ENCODE measurements around the gene DCBLD1. TPM values are rescaled to one million over a fixed set of nuclear protein-coding genes. Genes with fewer than 3 reads are reported as not detected.

Gene DCBLD1
- total RNA-seq, 1 donor = 29.7 TPM

DNA sequence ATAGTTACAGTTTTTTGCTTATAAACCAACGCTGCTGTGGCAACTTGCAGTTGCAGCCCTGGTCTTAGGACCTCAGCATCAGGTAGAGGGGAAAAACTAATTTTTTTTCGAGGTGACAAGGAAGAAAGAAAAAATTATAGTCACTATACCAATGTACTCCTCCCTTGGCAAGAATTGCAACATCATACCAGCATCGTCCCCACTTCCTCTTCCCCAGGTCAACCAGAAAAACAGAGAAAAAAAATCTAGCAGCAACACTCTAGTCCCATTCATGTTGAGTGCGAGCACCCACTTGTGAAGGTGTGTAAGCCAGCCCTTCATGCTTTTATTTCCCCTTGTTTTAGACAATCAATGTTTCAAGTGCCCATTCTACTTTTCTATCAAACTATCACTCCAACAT, 13.1 kb upstream of the DCBLD1 start:
- peaks cover 4% of the 10 kb centered on the region for H3K4me1 ChIP-seq (ENCODE audit: insufficient read depth, low read length)
- H4K20me1 ChIP-seq (ENCODE audit: insufficient read depth, low read length) = no peaks in the 10 kb centered on the region
- TF ChIP-seq, protein P1, sequence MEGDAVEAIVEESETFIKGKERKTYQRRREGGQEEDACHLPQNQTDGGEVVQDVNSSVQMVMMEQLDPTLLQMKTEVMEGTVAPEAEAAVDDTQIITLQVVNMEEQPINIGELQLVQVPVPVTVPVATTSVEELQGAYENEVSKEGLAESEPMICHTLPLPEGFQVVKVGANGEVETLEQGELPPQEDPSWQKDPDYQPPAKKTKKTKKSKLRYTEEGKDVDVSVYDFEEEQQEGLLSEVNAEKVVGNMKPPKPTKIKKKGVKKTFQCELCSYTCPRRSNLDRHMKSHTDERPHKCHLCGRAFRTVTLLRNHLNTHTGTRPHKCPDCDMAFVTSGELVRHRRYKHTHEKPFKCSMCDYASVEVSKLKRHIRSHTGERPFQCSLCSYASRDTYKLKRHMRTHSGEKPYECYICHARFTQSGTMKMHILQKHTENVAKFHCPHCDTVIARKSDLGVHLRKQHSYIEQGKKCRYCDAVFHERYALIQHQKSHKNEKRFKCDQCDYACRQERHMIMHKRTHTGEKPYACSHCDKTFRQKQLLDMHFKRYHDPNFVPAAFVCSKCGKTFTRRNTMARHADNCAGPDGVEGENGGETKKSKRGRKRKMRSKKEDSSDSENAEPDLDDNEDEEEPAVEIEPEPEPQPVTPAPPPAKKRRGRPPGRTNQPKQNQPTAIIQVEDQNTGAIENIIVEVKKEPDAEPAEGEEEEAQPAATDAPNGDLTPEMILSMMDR (IDR thresholded peaks at IDR 0.05; ENCODE audit: extremely low read depth, low read depth, low read length) = no peak
- no peak overlapping the region for H3K4me3 ChIP-seq (ENCODE audit: insufficient read depth, low read length)
- H3K79me2 ChIP-seq (ENCODE audit: insufficient read depth, low read length) = no peaks in the 10 kb centered on the region
- H3K4me2 ChIP-seq (ENCODE audit: insufficient read depth, low read length) = no peak overlapping the region
- no peak for DNase-seq (ENCODE audit: insufficient read length, low spot score, missing footprints)
- no peak overlapping the region for H3K27ac ChIP-seq (ENCODE audit: low read depth, low read length)
- H3K9me3 ChIP-seq (ENCODE audit: low read depth, low read length) = no peaks in the 10 kb centered on the region
- no peaks in the 10 kb centered on the region for H3K36me3 ChIP-seq (ENCODE audit: insufficient read depth, low read length)
- no peaks in the 10 kb centered on the region for H3K27me3 ChIP-seq (ENCODE audit: insufficient read depth, low read length)
- no peak overlapping the region for H2AFZ ChIP-seq (ENCODE audit: low read length)

DNA sequence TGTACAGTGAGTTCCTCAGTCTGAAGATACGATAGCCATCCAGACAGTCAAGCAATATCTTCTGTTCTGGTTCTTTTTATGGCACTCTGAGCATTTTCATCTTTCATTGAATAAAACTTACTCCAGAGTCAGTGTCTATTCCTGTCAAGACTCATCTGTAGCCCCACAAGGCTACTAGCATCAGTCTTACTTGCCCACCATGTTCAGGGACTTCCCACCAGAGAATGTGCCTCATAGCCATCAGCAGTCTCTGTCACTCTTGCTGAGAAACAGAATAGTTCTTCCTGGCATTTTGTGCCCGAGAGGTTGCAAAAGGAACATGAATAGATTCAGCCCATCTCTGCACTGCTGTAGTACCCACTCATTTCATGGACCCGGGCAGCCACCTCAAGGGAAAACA, 12.7 kb upstream of the DCBLD1 start:
- TF ChIP-seq, protein P1 (IDR thresholded peaks at IDR 0.05; ENCODE audit: extremely low read depth, low read depth, low read length) = no peak
- Histone ChIP-seq H3K4me1 (ENCODE audit: insufficient read depth, low read length) (peaks cover under 1% of the 10 kb centered on the region), H2AFZ (ENCODE audit: low read length) (no peak overlapping the region), H3K79me2 (ENCODE audit: insufficient read depth, low read length) (no peaks in the 10 kb centered on the region), H4K20me1 (ENCODE audit: insufficient read depth, low read length) (no peaks in the 10 kb centered on the region), H3K9me3 (ENCODE audit: low read depth, low read length) (no peaks in the 10 kb centered on the region), H3K4me2 (ENCODE audit: insufficient read depth, low read length) (no peak overlapping the region), H3K27ac (ENCODE audit: low read depth, low read length) (no peak overlapping the region), H3K36me3 (ENCODE audit: insufficient read depth, low read length) (no peaks in the 10 kb centered on the region), H3K4me3 (ENCODE audit: insufficient read depth, low read length) (no peak overlapping the region), H3K27me3 (ENCODE audit: insufficient read depth, low read length) (no peaks in the 10 kb centered on the region)
- no peak for DNase-seq (ENCODE audit: insufficient read length, low spot score, missing footprints)

DNA sequence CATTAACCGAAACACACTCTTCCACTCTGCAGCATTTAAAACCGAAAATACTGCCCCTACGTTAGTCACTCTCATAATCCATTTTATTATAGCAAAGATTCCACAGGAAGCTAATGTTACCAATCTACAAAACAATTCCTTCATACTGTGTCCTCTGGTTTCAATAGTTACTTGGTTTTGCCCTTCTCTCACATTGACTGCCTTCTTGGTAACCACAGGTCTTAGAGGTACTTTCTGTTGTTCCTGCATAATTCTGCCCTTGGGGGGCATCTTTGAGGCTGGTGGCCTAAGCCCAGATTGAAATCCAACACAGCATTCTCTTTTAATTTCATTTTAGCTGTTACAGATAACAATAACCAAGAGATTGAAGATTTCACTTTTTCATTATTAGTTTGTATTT, 9.8 kb upstream of the DCBLD1 start:
- no peaks in the 10 kb centered on the region for H3K4me1 ChIP-seq (ENCODE audit: insufficient read depth, low read length)
- H3K27ac ChIP-seq (ENCODE audit: low read depth, low read length) = no peak overlapping the region
- no peaks in the 10 kb centered on the region for H3K36me3 ChIP-seq (ENCODE audit: insufficient read depth, low read length)
- H2AFZ ChIP-seq (ENCODE audit: low read length) = no peak overlapping the region
- TF ChIP-seq, protein P1 (IDR thresholded peaks at IDR 0.05; ENCODE audit: extremely low read depth, low read depth, low read length) = no peak
- H3K4me2 ChIP-seq (ENCODE audit: insufficient read depth, low read length) = no peak overlapping the region
- H4K20me1 ChIP-seq (ENCODE audit: insufficient read depth, low read length) = no peaks in the 10 kb centered on the region
- no peaks in the 10 kb centered on the region for H3K27me3 ChIP-seq (ENCODE audit: insufficient read depth, low read length)
- no peak for DNase-seq (ENCODE audit: insufficient read length, low spot score, missing footprints)
- H3K79me2 ChIP-seq (ENCODE audit: insufficient read depth, low read length) = no peaks in the 10 kb centered on the region
- no peak overlapping the region for H3K4me3 ChIP-seq (ENCODE audit: insufficient read depth, low read length)
- no peaks in the 10 kb centered on the region for H3K9me3 ChIP-seq (ENCODE audit: low read depth, low read length)

DNA sequence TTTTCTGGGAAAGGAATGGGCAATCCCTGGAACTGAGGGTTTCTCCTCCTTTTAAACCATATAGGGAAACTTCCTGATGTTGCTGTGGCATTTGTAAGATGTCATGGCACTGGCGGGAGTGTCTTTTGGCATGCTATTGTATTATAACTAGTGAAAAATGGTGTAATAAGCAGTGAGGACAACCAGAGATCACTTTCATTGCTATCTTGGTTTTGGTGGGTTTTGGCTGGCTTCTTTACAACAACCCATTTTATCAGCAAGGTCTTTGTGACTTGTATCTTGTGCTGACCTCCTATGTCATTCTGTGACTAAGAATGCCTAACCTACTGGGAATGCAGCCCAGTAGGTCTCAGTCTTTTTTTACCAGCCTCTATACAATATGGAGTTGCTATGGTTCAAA, 9.1 kb upstream of the DCBLD1 start:
- H2AFZ ChIP-seq (ENCODE audit: low read length) = no peak overlapping the region
- TF ChIP-seq, protein P1 (IDR thresholded peaks at IDR 0.05; ENCODE audit: extremely low read depth, low read depth, low read length) = no peak
- H3K4me2 ChIP-seq (ENCODE audit: insufficient read depth, low read length) = no peak overlapping the region
- H3K4me1 ChIP-seq (ENCODE audit: insufficient read depth, low read length) = no peaks in the 10 kb centered on the region
- H3K9me3 ChIP-seq (ENCODE audit: low read depth, low read length) = no peaks in the 10 kb centered on the region
- H3K27me3 ChIP-seq (ENCODE audit: insufficient read depth, low read length) = no peaks in the 10 kb centered on the region
- H3K79me2 ChIP-seq (ENCODE audit: insufficient read depth, low read length) = no peaks in the 10 kb centered on the region
- no peak for DNase-seq (ENCODE audit: insufficient read length, low spot score, missing footprints)
- no peaks in the 10 kb centered on the region for H3K36me3 ChIP-seq (ENCODE audit: insufficient read depth, low read length)
- H4K20me1 ChIP-seq (ENCODE audit: insufficient read depth, low read length) = no peaks in the 10 kb centered on the region
- no peak overlapping the region for H3K27ac ChIP-seq (ENCODE audit: low read depth, low read length)
- no peak overlapping the region for H3K4me3 ChIP-seq (ENCODE audit: insufficient read depth, low read length)

All from osteoblast (primary cell).